CD4-positive, alpha-beta memory T cell (primary cell): Measurements from ENCODE around the gene UBALD2. TPM values are rescaled to one million over a fixed set of nuclear protein-coding genes. Genes with fewer than 3 reads are reported as not detected.
A peak's percentile ranks its signal among the peaks of the same experiment; 100 is the strongest.

Source experiments
- CTCF ChIA-PET: fragments of 350-600 bp; sonication (Branson Sonifier 250); formaldehyde crosslinking; loops from one replicate; lab custom pipeline; 2021; ENCODE audit warnings: inconsistent platforms; ENCODE audit not compliant: partially characterized antibody; lab: Charles Lee
- POLR2A ChIA-PET: fragments of 350-600 bp; sonication (Branson Sonifier 250); formaldehyde crosslinking; loops from one replicate; lab custom pipeline; 2021; ENCODE audit not compliant: partially characterized antibody; lab: Charles Lee
- DNase-seq, 5 donors: peaks; one replicate each; pipeline versions ENCODE4 v3.0.0 to v3.0.0-alpha.2; 2020 to 2022; ENCODE audit warnings: mixed read lengths in 1 of 5
- H3K27ac ChIP-seq: one replicate; pipeline ENCODE4 v1.7.0; 2013; ENCODE audit warnings: low read depth, low read length
- H3K27me3 ChIP-seq: 2 replicates; pipeline ENCODE4 v1.7.0; 2013; ENCODE audit warnings: mild to moderate bottlenecking, low read length, moderate library complexity; ENCODE audit not compliant: insufficient read depth
- H3K36me3 ChIP-seq: 2 replicates; pipeline ENCODE4 v1.7.0; 2013; ENCODE audit warnings: mild to moderate bottlenecking, low read length, moderate library complexity; ENCODE audit not compliant: insufficient read depth
- H3K4me1 ChIP-seq: 2 replicates; pipeline ENCODE4 v1.7.0; 2013; ENCODE audit warnings: mild to moderate bottlenecking, low read length, moderate library complexity; ENCODE audit not compliant: insufficient read depth
- H3K4me3 ChIP-seq, 2 donors: one replicate each; pipeline ENCODE4 v1.7.0; 2013; ENCODE audit warnings: low read length in 2 of 2, mild to moderate bottlenecking in 1 of 2
- H3K9me3 ChIP-seq, 2 donors: one replicate each; pipeline ENCODE4 v1.7.0; 2013; ENCODE audit warnings: low read length in 2 of 2, control low read depth in 1 of 2; ENCODE audit not compliant: control insufficient read depth in 1 of 2
- H3K27ac Mint-ChIP-seq, 7 donors: one replicate each; pipeline ENCODE4 v1.8.0; 2020 to 2021; ENCODE audit warnings: mixed read lengths in 7 of 7, mild to moderate bottlenecking in 6 of 7, inconsistent platforms in 3 of 7, moderate library complexity in 3 of 7
- H3K27me3 Mint-ChIP-seq, 2 donors: one replicate each; pipeline ENCODE4 v1.8.0; 2020 to 2021; ENCODE audit warnings: mixed read lengths in 2 of 2
- H3K36me3 Mint-ChIP-seq, 2 donors: one replicate each; pipeline ENCODE4 v1.8.0; 2020 to 2021; ENCODE audit warnings: mixed read lengths in 2 of 2, inconsistent platforms in 1 of 2, mild to moderate bottlenecking in 1 of 2
- H3K4me1 Mint-ChIP-seq, 4 donors: one replicate each; pipeline ENCODE4 v1.8.0; 2020 to 2021; ENCODE audit warnings: mixed read lengths in 4 of 4, mild to moderate bottlenecking in 1 of 4
- H3K4me3 Mint-ChIP-seq, 8 donors: one replicate each; pipeline ENCODE4 v1.8.0; 2020 to 2021; ENCODE audit warnings: mixed read lengths in 8 of 8, mild to moderate bottlenecking in 7 of 8, moderate library complexity in 6 of 8, inconsistent platforms in 3 of 8
- H3K9me3 Mint-ChIP-seq, 8 donors: one replicate each; pipeline ENCODE4 v1.8.0; 2020 to 2021; ENCODE audit warnings: mixed read lengths in 8 of 8, mild to moderate bottlenecking in 5 of 8, inconsistent platforms in 3 of 8, moderate library complexity in 1 of 8
- intact Hi-C: fragments of 100-400 bp; cut with micrococcal nuclease; formaldehyde crosslinking; loops from one replicate; pipeline ENCODE4 v1.15.1; 2023
- polyA plus RNA-seq, 2 donors: library from polyadenylated mRNA; unstranded; fragments of 300-500 nt; fragmentation: Illumina TruSeq; gene quantifications; one replicate each; pipeline ENCODE4 v1.2.3, GENCODE V29; 2021
- total RNA-seq, 2 experiments: library from RNA; stranded (reverse); gene quantifications; one replicate each; pipeline ENCODE4 v1.2.3, GENCODE V29; 2021

The UBALD2 gene
- total and polyA plus RNA-seq, 4 experiments from 2014 or later = 6.2 to 103 (median 55.9) TPM

DNA sequence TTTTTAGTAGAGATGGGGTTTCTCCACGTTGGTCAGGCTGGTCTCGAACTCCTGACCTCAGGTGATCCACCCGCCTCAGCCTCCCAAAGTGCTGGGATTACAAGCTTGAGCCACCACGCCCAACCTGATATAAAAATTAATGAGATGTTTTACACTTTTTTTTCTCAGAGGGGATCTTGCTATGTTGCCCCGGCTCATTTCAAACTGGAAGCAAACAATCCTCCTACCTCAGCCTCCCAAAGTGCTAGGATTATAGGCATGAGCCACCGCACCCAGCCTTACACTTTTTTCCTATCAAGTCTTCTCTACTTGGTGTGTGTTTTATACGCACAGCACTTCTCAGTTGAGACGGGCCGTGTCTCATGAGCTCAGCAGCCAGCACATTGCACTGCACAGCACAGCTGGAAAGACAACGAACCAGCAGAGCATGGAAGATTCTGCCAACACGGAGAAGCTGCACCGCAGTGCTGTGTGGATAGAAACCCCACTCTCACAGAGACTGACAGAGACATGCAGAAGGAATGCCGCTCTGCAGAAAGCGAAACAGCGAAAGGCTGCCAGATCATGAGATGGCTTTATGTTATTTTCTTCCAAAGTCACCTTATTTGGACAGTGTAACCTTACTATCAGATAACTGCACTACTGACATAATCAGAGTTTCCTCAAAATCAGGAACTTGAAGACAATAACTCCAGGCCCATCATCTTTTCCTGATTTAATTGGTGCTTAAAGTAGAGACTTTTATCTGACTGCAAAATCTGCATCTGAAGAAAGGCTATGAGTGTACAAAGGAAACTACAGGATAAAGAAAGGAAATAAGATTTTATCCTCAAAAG lies 49.5 kb downstream of the UBALD2 start:
- Mint-ChIP-seq H3K36me3 (peaks cover 24 to 42% of the 10 kb centered on the region in 2 donors), H3K27ac (peak overlapping the region in 6 of 7 donors; percentile 38 to 73 (median 50)), H3K4me1 (peaks cover 8 to 11% (median 11%) of the 10 kb centered on the region in 4 donors), H3K9me3 (peaks cover 0 to 3% (median 0%) of the 10 kb centered on the region in 8 donors), H3K27me3 (no peaks in the 10 kb centered on the region), H3K4me3 (peak overlapping the region in 4 of 8 donors; percentile 11 to 30 (median 26))
- POLR2A ChIA-PET = no interaction called here
- CTCF ChIA-PET = interaction anchor here (0.9 to 1.6 kb wide), 5 partner anchors 11 to 360 kb away, joined by 3 to 4 read pairs (median 4); no protein-coding TSS in a partner anchor
- no peaks in the 10 kb centered on the region for H3K4me1 ChIP-seq
- H3K4me3 ChIP-seq = no peak overlapping the region
- H3K27ac ChIP-seq = no peak overlapping the region
- H3K9me3 ChIP-seq = no peaks in the 10 kb centered on the region
- no peak for DNase-seq
- intact Hi-C loops = no loop called here
- H3K36me3 ChIP-seq = peaks cover 20% of the 10 kb centered on the region
- no peaks in the 10 kb centered on the region for H3K27me3 ChIP-seq

DNA sequence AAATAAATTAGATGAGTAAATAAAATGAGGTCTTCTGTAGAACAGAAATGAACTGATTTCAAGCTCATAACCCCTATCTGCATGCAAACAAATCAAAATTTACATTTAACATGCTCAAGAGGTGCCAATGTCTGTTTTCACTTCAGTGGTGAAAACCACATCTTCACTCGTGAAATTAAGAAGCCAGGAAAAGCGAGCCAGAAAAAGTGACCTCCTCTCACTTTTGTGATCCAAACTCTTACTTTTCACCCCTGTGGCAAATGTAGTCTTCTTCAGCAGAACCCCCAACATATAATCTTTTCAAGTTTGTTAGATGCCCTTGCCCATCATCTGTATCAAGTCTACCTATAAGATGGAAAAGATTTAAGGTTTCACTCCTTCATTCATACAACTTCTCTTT lies 52.4 kb downstream of the UBALD2 start:
- Histone ChIP-seq H3K9me3 (no peaks in the 10 kb centered on the region), H3K27ac (no peak overlapping the region), H3K27me3 (no peaks in the 10 kb centered on the region), H3K4me1 (no peaks in the 10 kb centered on the region), H3K4me3 (no peak overlapping the region), H3K36me3 (peaks cover 12% of the 10 kb centered on the region)
- Mint-ChIP-seq H3K27me3 (no peaks in the 10 kb centered on the region), H3K27ac (peak overlapping the region in 1 of 7 donors; percentile 58), H3K9me3 (peaks cover 0 to 3% (median 0%) of the 10 kb centered on the region in 8 donors), H3K4me3 (peak overlapping the region in 1 of 8 donors; percentile 13), H3K36me3 (peaks cover 26 to 50% of the 10 kb centered on the region in 2 donors), H3K4me1 (peaks cover 8 to 11% (median 11%) of the 10 kb centered on the region in 4 donors)
- intact Hi-C loops = no loop called here
- ChIA-PET CTCF (interaction anchor here (1.0 to 1.6 kb wide), 4 partner anchors 67 to 307 kb away, joined by 3 to 4 read pairs (median 4); no protein-coding TSS in a partner anchor), POLR2A (no interaction called here)
- no peak for DNase-seq

DNA sequence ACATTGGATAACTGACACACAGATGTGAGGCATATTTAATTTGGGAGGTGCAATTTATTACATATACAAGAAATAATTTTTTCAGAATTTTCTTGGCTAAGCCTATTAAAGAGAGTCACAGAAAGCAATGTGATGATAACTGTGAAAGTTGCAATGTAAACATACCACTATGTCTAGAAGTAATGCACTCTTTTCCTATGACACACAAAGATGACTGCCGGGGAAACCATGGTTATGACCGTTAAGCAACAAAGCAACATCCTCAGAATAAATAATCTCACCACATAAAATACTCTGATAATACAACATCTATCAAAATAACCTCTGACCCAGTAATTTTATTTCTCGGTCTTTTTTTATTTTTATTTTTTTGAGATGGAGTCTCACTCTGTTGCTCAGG lies 53.4 kb downstream of the UBALD2 start:
- Histone ChIP-seq H3K36me3 (peaks cover 2% of the 10 kb centered on the region), H3K27ac (no peak overlapping the region), H3K27me3 (no peaks in the 10 kb centered on the region), H3K4me3 (no peak overlapping the region), H3K4me1 (no peaks in the 10 kb centered on the region), H3K9me3 (no peaks in the 10 kb centered on the region)
- peaks cover 21 to 46% of the 10 kb centered on the region in 2 donors for H3K36me3 Mint-ChIP-seq
- H3K4me3 Mint-ChIP-seq = no peak overlapping the region
- intact Hi-C loops = no loop called here
- H3K4me1 Mint-ChIP-seq = peaks cover 8 to 11% (median 10%) of the 10 kb centered on the region in 4 donors
- no peak for DNase-seq
- H3K27me3 Mint-ChIP-seq = no peaks in the 10 kb centered on the region
- ChIA-PET CTCF (interaction anchor here (1.0 kb wide), 1 partner anchor 90 kb away, joined by 3 read pairs; no protein-coding TSS in a partner anchor), POLR2A (interaction anchor here (0.6 kb wide), 1 partner anchor 111 kb away, joined by 3 read pairs; no protein-coding TSS in a partner anchor)
- H3K27ac Mint-ChIP-seq = no peak overlapping the region
- H3K9me3 Mint-ChIP-seq = peaks cover 0 to 3% (median 0%) of the 10 kb centered on the region in 8 donors

Other genes starting within 250 kb of the UBALD2 start
- gene EVPL, start 238.0 kb upstream of the UBALD2 start, total RNA-seq = not detected
- not detected for gene EVPL, start 238.0 kb upstream of the UBALD2 start, polyA plus RNA-seq
- 10 to 100 TPM; 86.5 to 92.4 TPM for gene SRP68, start 192.8 kb upstream of the UBALD2 start, total RNA-seq
- 10 to 100 TPM; 59.1 to 84.9 TPM for gene SRP68, start 192.8 kb upstream of the UBALD2 start, polyA plus RNA-seq
- gene GALR2, start 190.6 kb upstream of the UBALD2 start, total RNA-seq = not detected
- gene GALR2, start 190.6 kb upstream of the UBALD2 start, polyA plus RNA-seq = under 1 TPM in 1 of 2 donors, not detected in 1; 0.37 TPM
- under 1 TPM in 1 of 2 experiments, not detected in 1; 0.35 TPM for gene ZACN, start 186.2 kb upstream of the UBALD2 start, total RNA-seq
- gene ZACN, start 186.2 kb upstream of the UBALD2 start, polyA plus RNA-seq = 1 to 10 TPM in 1 of 2 donors, not detected in 1; 1.0 TPM
- gene EXOC7, start 161.6 kb upstream of the UBALD2 start, total RNA-seq = 100 to 1,000 TPM; 183 to 184 TPM
- gene EXOC7, start 161.6 kb upstream of the UBALD2 start, polyA plus RNA-seq = 10 to 100 TPM; 36.2 to 66.9 TPM
- under 1 TPM; 0.19 to 0.20 TPM for gene FOXJ1, start 124.1 kb upstream of the UBALD2 start, total RNA-seq
- not detected for gene FOXJ1, start 124.1 kb upstream of the UBALD2 start, polyA plus RNA-seq
- gene RNF157, start 24.9 kb upstream of the UBALD2 start, total RNA-seq = 10 to 100 TPM; 19.5 to 22.5 TPM
- gene RNF157, start 24.9 kb upstream of the UBALD2 start, polyA plus RNA-seq = 10 to 100 TPM in 1 of 2 donors, 1 to 10 TPM in 1; 4.0 to 20.5 TPM
- 1 to 10 TPM; 5.3 to 5.5 TPM for gene QRICH2, start 42.9 kb downstream of the UBALD2 start, total RNA-seq
- under 1 TPM; 0.21 to 0.52 TPM for gene QRICH2, start 42.9 kb downstream of the UBALD2 start, polyA plus RNA-seq
- 10 to 100 TPM; 63.4 to 65.8 TPM for gene PRPSAP1, start 88.6 kb downstream of the UBALD2 start, total RNA-seq
- gene PRPSAP1, start 88.6 kb downstream of the UBALD2 start, polyA plus RNA-seq = 10 to 100 TPM; 55.2 to 99.1 TPM
- gene SPHK1, start 119.3 kb downstream of the UBALD2 start, total RNA-seq = under 1 TPM; 0.67 to 0.70 TPM
- under 1 TPM in 1 of 2 donors, not detected in 1; 0.29 TPM for gene SPHK1, start 119.3 kb downstream of the UBALD2 start, polyA plus RNA-seq
- 10 to 100 TPM; 42.5 to 43.7 TPM for gene UBE2O, start 187.8 kb downstream of the UBALD2 start, total RNA-seq
- 10 to 100 TPM in 1 of 2 donors, 1 to 10 TPM in 1; 4.5 to 14.6 TPM for gene UBE2O, start 187.8 kb downstream of the UBALD2 start, polyA plus RNA-seq
- gene AANAT, start 202.3 kb downstream of the UBALD2 start, total RNA-seq = not detected
- not detected for gene AANAT, start 202.3 kb downstream of the UBALD2 start, polyA plus RNA-seq
- gene RHBDF2, start 236.1 kb downstream of the UBALD2 start, total RNA-seq = 10 to 100 TPM; 50.0 to 62.2 TPM
- gene RHBDF2, start 236.1 kb downstream of the UBALD2 start, polyA plus RNA-seq = 10 to 100 TPM in 1 of 2 donors, 1 to 10 TPM in 1; 5.4 to 15.2 TPM